Ovary (tissue), 3 donors: ENCODE results near the gene STAT5B.

Experiments used
- EP300 ChIP-seq: sonication (generic); formaldehyde crosslinking; IDR thresholded peaks from one replicate; pipeline ENCODE4 v1.6.1; 2017; ENCODE audit warnings: antibody characterized with exemption
- TF ChIP-seq, protein P1 (sequence below), 3 donors: fragments of 450-650 bp in 2 of 3; fragments of 200-600 bp in 1 of 3; IDR thresholded peaks; one replicate each; pipeline versions ENCODE4 v1.5.1 to v1.8.0; 2016 to 2022; ENCODE audit warnings: antibody characterized with exemption in 3 of 3, mild to moderate bottlenecking in 1 of 3
- donor health status: DM: no; HTN: no; CAD: no.

DNA sequence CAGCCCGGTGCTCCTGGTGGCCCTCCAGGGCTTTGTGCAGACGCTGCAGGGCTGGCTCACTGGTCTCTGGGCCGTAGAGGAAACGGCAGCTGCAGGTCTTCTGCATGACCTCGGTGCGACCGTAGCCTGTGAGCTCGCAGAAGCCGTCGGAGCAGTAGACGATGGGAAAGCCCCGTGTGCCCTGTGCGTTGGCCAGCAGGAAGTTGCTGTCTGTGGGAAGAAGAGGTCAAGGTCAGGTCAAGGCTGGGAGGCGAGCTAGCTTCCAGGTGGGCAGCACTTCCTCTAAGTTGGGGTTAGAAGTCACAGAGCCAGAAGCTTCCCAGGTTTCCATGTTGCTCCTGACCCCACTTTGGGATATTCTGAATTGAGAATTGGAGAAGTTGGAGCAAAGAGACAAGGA is 97.4 kb downstream of the STAT5B start:
- TF ChIP-seq, protein P1, sequence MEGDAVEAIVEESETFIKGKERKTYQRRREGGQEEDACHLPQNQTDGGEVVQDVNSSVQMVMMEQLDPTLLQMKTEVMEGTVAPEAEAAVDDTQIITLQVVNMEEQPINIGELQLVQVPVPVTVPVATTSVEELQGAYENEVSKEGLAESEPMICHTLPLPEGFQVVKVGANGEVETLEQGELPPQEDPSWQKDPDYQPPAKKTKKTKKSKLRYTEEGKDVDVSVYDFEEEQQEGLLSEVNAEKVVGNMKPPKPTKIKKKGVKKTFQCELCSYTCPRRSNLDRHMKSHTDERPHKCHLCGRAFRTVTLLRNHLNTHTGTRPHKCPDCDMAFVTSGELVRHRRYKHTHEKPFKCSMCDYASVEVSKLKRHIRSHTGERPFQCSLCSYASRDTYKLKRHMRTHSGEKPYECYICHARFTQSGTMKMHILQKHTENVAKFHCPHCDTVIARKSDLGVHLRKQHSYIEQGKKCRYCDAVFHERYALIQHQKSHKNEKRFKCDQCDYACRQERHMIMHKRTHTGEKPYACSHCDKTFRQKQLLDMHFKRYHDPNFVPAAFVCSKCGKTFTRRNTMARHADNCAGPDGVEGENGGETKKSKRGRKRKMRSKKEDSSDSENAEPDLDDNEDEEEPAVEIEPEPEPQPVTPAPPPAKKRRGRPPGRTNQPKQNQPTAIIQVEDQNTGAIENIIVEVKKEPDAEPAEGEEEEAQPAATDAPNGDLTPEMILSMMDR (IDR thresholded peaks at IDR 0.05), result no peak
- TF ChIP-seq EP300, result no peak
